Esophagus muscularis mucosa (tissue), 4 donors: ENCODE measurements around the gene GPS1. TPM values are rescaled to one million over a fixed set of nuclear protein-coding genes. Genes with fewer than 3 reads are reported as not detected.

ENCODE experiments used
- DNase-seq: peaks from one replicate; pipeline ENCODE4 v3.0.0-alpha.2; 2017; ENCODE audit errors: extremely low spot score
- H3K27ac ChIP-seq, 4 donors: fragments of 200-600 bp; sonication (generic); replicated peaks in 1 of 4; 1 replicate in 3 of 4; 2 replicates in 1 of 4; pipeline ENCODE4 v1.5.1; 2016 to 2019; ENCODE audit warnings: mild to moderate bottlenecking in 1 of 4
- H3K27me3 ChIP-seq, 4 donors: fragments of 200-600 bp; sonication (generic); one replicate each; pipeline versions ENCODE4 v1.5.1 to v1.6.0; 2016 to 2019
- H3K36me3 ChIP-seq, 4 donors: fragments of 200-600 bp; sonication (generic); one replicate each; pipeline ENCODE4 v1.5.1; 2016 to 2019
- H3K4me1 ChIP-seq, 4 donors: fragments of 200-600 bp; sonication (generic); one replicate each; pipeline ENCODE4 v1.5.1; 2016 to 2019
- H3K4me3 ChIP-seq, 4 donors: fragments of 200-600 bp; sonication (generic); 1 replicate in 2 of 4; 2 replicates in 2 of 4; pipeline ENCODE4 v1.5.1; 2016 to 2019; ENCODE audit warnings: mild to moderate bottlenecking in 4 of 4, moderate library complexity in 1 of 4
- H3K9me3 ChIP-seq, 4 donors: fragments of 200-600 bp; sonication (generic); 1 replicate in 3 of 4; 2 replicates in 1 of 4; pipeline ENCODE4 v1.5.1; 2016 to 2019
- CTCF ChIP-seq, 3 experiments: fragments of 200-600 bp in 2 of 3; fragments of 450-650 bp in 1 of 3; sonication (generic) in 2 of 3; IDR thresholded peaks; one replicate each; pipeline ENCODE4 v1.5.1; 2017 to 2019; ENCODE audit warnings: antibody characterized with exemption in 3 of 3, mild to moderate bottlenecking in 2 of 3, moderate library complexity in 1 of 3
- EP300 ChIP-seq: sonication (generic); formaldehyde crosslinking; IDR thresholded peaks from one replicate; pipeline ENCODE4 v1.6.1; 2017; ENCODE audit warnings: antibody characterized with exemption
- POLR2A ChIP-seq: fragments of 450-650 bp; IDR thresholded peaks from one replicate; pipeline ENCODE4 v1.6.1; 2017; ENCODE audit warnings: antibody characterized with exemption, moderate library complexity, mild to moderate bottlenecking, low read depth
- POLR2AphosphoS5 ChIP-seq, 2 donors: sonication (generic); formaldehyde crosslinking; IDR thresholded peaks; one replicate each; pipeline ENCODE4 v1.6.1; 2017; ENCODE audit warnings: antibody characterized with exemption in 2 of 2
- whole genome bisulfite sequencing: methylation state at CpG from one replicate; pipeline ENCODE4 v1.1.5; 2018; 5-methylcytosine and 5-hydroxymethylcytosine counted together
- intact Hi-C: fragments of 100-400 bp; cut with DNase I; formaldehyde crosslinking; loops from one replicate; pipeline ENCODE4 v1.15.1; 2023
- total RNA-seq, 4 donors: library from RNA; depleted of rRNA; stranded (reverse); fragments of >200 nt; gene quantifications; one replicate each; pipeline versions ENCODE4 v1.1.0 to v1.2.1, GENCODE V29; 2016

The GPS1 gene
- total RNA-seq, 4 donors from 2014 or later = 64.4 to 108 (median 85.4) TPM

GRCh38 chr17:82081546-82081945 lies 29.8 kb downstream of the GPS1 start:
- peaks cover 0 to 6% (median 0%) of the 10 kb centered on the region in 4 donors for H3K4me1 ChIP-seq
- no peak overlapping the region for H3K4me3 ChIP-seq
- intact Hi-C loops = no loop called here
- no peak for DNase-seq
- peaks cover 63 to 86% (median 80%) of the 10 kb centered on the region in 4 donors for H3K36me3 ChIP-seq
- H3K9me3 ChIP-seq = no peaks in the 10 kb centered on the region
- WGBS = no CpG with 5 or more reads among the region's 20 CpGs
- no peaks in the 10 kb centered on the region for H3K27me3 ChIP-seq
- H3K27ac ChIP-seq = no peak overlapping the region
- TF ChIP-seq EP300 = no peak

GRCh38 chr17:82081966-82082365 lies 30.3 kb downstream of the GPS1 start:
- Histone ChIP-seq H3K27me3 (no peaks in the 10 kb centered on the region), H3K36me3 (peaks cover 66 to 90% (median 85%) of the 10 kb centered on the region in 4 donors), H3K4me1 (peaks cover 0 to 6% (median 0%) of the 10 kb centered on the region in 4 donors), H3K27ac (no peak overlapping the region), H3K4me3 (no peak overlapping the region), H3K9me3 (no peaks in the 10 kb centered on the region)
- intact Hi-C loops = no loop called here
- no peak for DNase-seq
- WGBS = 88% methylated on average over 12 of the region's 22 CpGs
- TF ChIP-seq POLR2AphosphoS5 (IDR thresholded peaks at IDR 0.05) (no peak), EP300 (no peak), CTCF (IDR thresholded peaks at IDR 0.05) (no peak), POLR2A (no peak)

GRCh38 chr17:82082456-82082855 lies 30.8 kb downstream of the GPS1 start:
- peaks cover 0 to 3% (median 0%) of the 10 kb centered on the region in 4 donors for H3K4me1 ChIP-seq
- DNase-seq = no peak
- H3K9me3 ChIP-seq = no peaks in the 10 kb centered on the region
- no peak for TF ChIP-seq EP300
- no peak for TF ChIP-seq POLR2AphosphoS5 (IDR thresholded peaks at IDR 0.05)
- TF ChIP-seq CTCF (IDR thresholded peaks at IDR 0.05) = no peak
- H3K36me3 ChIP-seq = peaks cover 70 to 95% (median 89%) of the 10 kb centered on the region in 4 donors
- intact Hi-C loops = no loop called here
- H3K27ac ChIP-seq = no peak overlapping the region
- H3K4me3 ChIP-seq = no peak overlapping the region
- H3K27me3 ChIP-seq = no peaks in the 10 kb centered on the region
- WGBS = 70% methylated on average over 2 of the region's 19 CpGs

GRCh38 chr17:82083009-82083408 lies 31.3 kb downstream of the GPS1 start:
- Histone ChIP-seq H3K27ac (no peak overlapping the region), H3K27me3 (no peaks in the 10 kb centered on the region), H3K9me3 (no peaks in the 10 kb centered on the region), H3K4me1 (peaks cover 0 to 2% (median 0%) of the 10 kb centered on the region in 4 donors), H3K36me3 (peaks cover 76 to 100% (median 95%) of the 10 kb centered on the region in 4 donors), H3K4me3 (no peak overlapping the region)
- 98% methylated on average over 9 of the region's 24 CpGs for WGBS
- TF ChIP-seq POLR2AphosphoS5 (IDR thresholded peaks at IDR 0.05) = no peak
- TF ChIP-seq POLR2A = no peak
- no peak for TF ChIP-seq CTCF (IDR thresholded peaks at IDR 0.05)
- TF ChIP-seq EP300 = no peak
- DNase-seq = no peak
- intact Hi-C loops = no loop called here

- H3K9me3 ChIP-seq = no peaks in the 10 kb centered on the region
- H3K4me3 ChIP-seq = no peak overlapping the region
- WGBS = 91% methylated on average over 30 of the region's 55 CpGs
- DNase-seq = no peak
- no peaks in the 10 kb centered on the region for H3K27me3 ChIP-seq
- TF ChIP-seq CTCF (IDR thresholded peaks at IDR 0.05) = no peak
- peaks cover 83 to 100% (median 99%) of the 10 kb centered on the region in 4 donors for H3K36me3 ChIP-seq
- intact Hi-C loops = no loop called here
- H3K27ac ChIP-seq = no peak overlapping the region
- no peaks in the 10 kb centered on the region for H3K4me1 ChIP-seq
Observed at GRCh38 chr17:82083533-82084359, 32.0 kb downstream of the GPS1 start.
